ENCODE data around the gene ADISSP. TPM values are rescaled to one million over a fixed set of nuclear protein-coding genes. Genes with fewer than 3 reads are reported as not detected.
A peak's percentile ranks its signal among the peaks of the same experiment; 100 is the strongest.

ADISSP gene
- total and polyA plus RNA-seq, 2 of the 13 experiments (the other 11 are each of a cell fraction or from before 2014, with no cell fraction given): 38.3 to 90.6 TPM

- TF ChIP-seq, protein P1, sequence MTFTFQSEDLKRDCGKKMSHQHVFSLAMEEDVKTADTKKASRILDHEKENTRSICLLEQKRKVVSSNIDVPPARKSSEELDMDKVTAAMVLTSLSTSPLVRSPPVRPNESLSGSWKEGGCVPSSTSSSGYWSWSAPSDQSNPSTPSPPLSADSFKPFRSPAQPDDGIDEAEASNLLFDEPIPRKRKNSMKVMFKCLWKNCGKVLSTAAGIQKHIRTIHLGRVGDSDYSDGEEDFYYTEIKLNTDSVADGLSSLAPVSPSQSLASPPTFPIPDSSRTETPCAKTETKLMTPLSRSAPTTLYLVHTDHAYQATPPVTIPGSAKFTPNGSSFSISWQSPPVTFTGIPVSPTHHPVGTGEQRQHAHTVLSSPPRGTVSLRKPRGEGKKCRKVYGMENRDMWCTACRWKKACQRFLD (CRISPR knock-in tag; IDR thresholded peaks at IDR 0.05; ENCODE audit: borderline replicate concordance): peak; percentile 96
- TF ChIP-seq ZBTB1 (CRISPR knock-in tag; IDR thresholded peaks at IDR 0.05; ENCODE audit: borderline replicate concordance) (no peak; the same call in 1 of the 2 replicates), KIAA2018 (CRISPR knock-in tag; IDR thresholded peaks at IDR 0.05; ENCODE audit: borderline replicate concordance) (no peak; the same call in 1 of the 2 replicates), ZNF841 (CRISPR knock-in tag; IDR thresholded peaks at IDR 0.05; ENCODE audit: borderline replicate concordance) (no peak), IKZF1 (IDR thresholded peaks at IDR 0.05) (no peak), SIN3B (IDR thresholded peaks at IDR 0.05; ENCODE audit: low read length) (no peak), ZNF589 (CRISPR knock-in tag; conservative IDR thresholded peaks at IDR 0.05) (no peak), ZNF616 (CRISPR knock-in tag; IDR thresholded peaks at IDR 0.05; ENCODE audit: low read depth) (no peak), ZIK1 (CRISPR knock-in tag; IDR thresholded peaks at IDR 0.05; ENCODE audit: borderline replicate concordance, low read depth) (peak; percentile 81), ELK4 (CRISPR knock-in tag; IDR thresholded peaks at IDR 0.05; ENCODE audit: borderline replicate concordance) (no peak), PHF5A (CRISPR knock-in tag; IDR thresholded peaks at IDR 0.05; ENCODE audit: low read depth, unreplicated experiment) (peak; percentile 85), ZSCAN25 (CRISPR knock-in tag; IDR thresholded peaks at IDR 0.05) (peak; percentile 60; the same call in 1 of the 2 replicates), ZNF781 (CRISPR knock-in tag; IDR thresholded peaks at IDR 0.05; ENCODE audit: borderline replicate concordance, not compliant biosample characterization) (no peak)
- TF ChIP-seq, protein P2, sequence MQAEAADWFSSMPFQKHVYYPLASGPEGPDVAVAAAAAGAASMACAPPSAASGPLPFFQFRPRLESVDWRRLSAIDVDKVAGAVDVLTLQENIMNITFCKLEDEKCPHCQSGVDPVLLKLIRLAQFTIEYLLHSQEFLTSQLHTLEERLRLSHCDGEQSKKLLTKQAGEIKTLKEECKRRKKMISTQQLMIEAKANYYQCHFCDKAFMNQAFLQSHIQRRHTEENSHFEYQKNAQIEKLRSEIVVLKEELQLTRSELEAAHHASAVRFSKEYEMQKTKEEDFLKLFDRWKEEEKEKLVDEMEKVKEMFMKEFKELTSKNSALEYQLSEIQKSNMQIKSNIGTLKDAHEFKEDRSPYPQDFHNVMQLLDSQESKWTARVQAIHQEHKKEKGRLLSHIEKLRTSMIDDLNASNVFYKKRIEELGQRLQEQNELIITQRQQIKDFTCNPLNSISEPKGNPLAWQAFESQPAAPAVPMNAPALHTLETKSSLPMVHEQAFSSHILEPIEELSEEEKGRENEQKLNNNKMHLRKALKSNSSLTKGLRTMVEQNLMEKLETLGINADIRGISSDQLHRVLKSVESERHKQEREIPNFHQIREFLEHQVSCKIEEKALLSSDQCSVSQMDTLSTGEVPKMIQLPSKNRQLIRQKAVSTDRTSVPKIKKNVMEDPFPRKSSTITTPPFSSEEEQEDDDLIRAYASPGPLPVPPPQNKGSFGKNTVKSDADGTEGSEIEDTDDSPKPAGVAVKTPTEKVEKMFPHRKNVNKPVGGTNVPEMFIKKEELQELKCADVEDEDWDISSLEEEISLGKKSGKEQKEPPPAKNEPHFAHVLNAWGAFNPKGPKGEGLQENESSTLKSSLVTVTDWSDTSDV (CRISPR knock-in tag; IDR thresholded peaks at IDR 0.05): peak; percentile 60
Observed at GRCh38 chr20:3767427-3768341, at the start of gene ADISSP (continued).

All from HepG2 (cell line).